Measurements from ENCODE around the gene TMEM143. TPM values are rescaled to one million over a fixed set of nuclear protein-coding genes. Genes with fewer than 3 reads are reported as not detected.

TMEM143 gene
- total RNA-seq, 1 experiment from 2014 or later = 5.1 TPM

DNA sequence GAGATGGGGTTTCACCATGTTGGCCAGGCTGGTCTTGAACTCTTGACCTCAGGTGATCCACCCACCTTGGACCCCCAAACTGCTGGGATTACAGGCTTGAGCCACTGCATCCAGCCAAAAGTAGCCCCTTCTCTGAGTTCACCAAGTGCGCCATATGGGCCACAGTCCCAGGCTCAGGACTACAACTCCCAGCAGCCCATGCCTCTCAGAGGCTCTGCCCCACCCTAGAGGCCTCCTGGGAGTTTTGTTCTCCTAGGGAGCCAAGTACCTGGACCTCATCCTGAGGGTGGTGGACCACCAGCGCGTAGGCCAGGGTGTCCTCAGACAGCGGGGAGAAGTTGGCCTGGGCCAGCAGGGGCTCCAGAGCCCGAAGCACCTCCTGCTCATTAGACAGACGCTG lies 18.8 kb downstream of the TMEM143 start:
- Histone ChIP-seq H3K9me3 (no peaks in the 10 kb centered on the region), H3K36me3 (peaks cover 15% of the 10 kb centered on the region), H3K27me3 (no peaks in the 10 kb centered on the region), H3K4me3 (no peak overlapping the region)
- no peak for DNase-seq

GRCh38 chr19:48342841-48343540 lies 20.7 kb downstream of the TMEM143 start:
- no peak for DNase-seq
- Histone ChIP-seq H3K4me3 (no peak overlapping the region), H3K27me3 (no peaks in the 10 kb centered on the region), H3K9me3 (no peaks in the 10 kb centered on the region), H3K36me3 (peaks cover 15% of the 10 kb centered on the region)

- Histone ChIP-seq H3K9me3 (no peaks in the 10 kb centered on the region), H3K4me3 (no peak overlapping the region)
- no peak for DNase-seq
Observed at GRCh38 chr19:48342414-48342738, 21.4 kb downstream of the TMEM143 start.

DNA sequence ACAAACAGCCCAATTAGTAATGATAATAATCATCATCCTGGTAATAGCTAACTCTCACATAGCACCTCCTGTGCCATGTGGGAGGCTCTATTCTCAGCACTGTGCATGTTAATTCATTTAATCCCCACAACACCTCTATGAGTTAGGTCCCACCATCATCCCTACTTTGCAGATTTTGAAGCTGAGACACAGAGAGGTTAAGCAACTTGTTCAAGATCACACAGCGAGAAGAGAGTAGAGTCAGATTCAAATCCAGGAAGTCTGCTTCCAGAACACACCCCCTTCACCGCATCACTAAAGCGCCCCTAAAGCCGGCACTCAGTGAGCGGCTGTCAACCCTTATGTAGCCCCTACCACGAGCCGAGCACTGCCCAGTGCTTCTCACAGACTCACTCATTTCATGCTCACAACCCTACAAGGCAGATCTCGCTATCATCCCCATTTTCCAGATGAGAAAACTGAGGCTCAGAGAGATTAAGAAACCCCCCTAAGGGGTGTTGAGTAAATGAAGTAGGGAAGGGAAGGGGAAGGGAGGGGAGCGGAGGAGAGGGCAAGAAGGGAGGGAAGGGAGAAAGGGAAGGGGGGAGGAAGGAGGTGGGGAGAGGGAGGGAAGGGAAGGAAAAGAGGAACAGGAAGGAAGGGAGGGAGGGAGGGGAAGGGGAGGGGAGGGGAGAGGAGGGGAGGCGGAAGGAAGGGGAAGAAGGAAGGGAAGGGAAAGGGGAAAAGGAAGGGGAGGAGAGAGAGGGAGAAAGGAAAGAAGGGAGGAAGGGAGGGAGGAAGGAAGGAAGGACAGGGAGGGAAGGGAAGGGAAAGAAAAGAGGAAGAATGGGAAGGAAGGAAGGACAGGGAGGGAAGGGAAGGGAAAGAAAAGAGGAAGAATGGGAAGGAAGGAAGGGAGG lies 22.0 kb downstream of the TMEM143 start:
- H3K36me3 ChIP-seq = peaks cover 15% of the 10 kb centered on the region
- H3K27me3 ChIP-seq = no peaks in the 10 kb centered on the region
- no peaks in the 10 kb centered on the region for H3K9me3 ChIP-seq
- no peak for DNase-seq
- H3K4me3 ChIP-seq = no peak overlapping the region

More at GRCh38 chr19:48342414-48342738, 21.4 kb downstream of the TMEM143 start:
- peaks cover 15% of the 10 kb centered on the region for H3K36me3 ChIP-seq
- H3K27me3 ChIP-seq = no peaks in the 10 kb centered on the region

GRCh38 chr19:48340995-48341394 lies 22.7 kb downstream of the TMEM143 start:
- Histone ChIP-seq H3K9me3 (no peaks in the 10 kb centered on the region), H3K4me3 (no peak overlapping the region), H3K27me3 (no peaks in the 10 kb centered on the region), H3K36me3 (peaks cover 15% of the 10 kb centered on the region)
- peak; percentile 84 for DNase-seq

DNA sequence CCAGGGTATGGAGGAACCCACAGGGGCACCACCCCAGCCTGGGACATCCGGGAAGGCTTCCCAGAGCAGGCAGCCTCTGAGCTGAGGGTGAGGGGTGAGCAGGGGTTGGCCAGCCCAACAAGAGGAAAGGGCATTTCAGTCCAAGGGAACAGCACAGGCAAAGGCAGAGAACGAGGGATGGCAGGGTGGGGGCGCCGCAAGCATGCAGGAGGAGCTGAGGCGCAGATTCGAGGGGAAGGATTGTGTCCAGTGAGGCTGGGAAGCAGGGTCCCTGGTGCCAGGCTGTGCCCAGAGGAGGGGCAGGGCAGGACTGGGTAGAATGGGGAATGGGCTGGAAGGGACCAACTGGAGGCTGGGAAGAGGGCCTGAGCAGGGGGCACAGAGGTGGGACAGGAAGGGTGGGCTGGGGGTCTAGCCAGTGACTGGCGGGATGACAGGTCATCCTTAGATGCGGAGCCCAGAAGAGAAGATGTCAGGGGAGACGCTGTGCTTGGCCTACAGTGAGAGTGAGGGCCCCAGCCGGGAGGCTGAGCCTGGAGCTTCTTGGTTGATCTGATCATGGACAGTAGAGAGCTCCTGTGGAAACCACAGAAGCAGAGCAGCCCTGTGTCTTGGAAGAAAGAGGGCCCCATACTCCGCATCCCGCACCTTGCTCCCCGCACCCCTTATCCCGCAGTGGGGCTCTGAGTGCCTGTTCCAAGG lies 24.8 kb downstream of the TMEM143 start:
- Histone ChIP-seq H3K4me3 (no peak overlapping the region), H3K9me3 (no peaks in the 10 kb centered on the region), H3K27me3 (no peaks in the 10 kb centered on the region), H3K36me3 (peaks cover 11% of the 10 kb centered on the region)
- DNase-seq = no peak

DNA sequence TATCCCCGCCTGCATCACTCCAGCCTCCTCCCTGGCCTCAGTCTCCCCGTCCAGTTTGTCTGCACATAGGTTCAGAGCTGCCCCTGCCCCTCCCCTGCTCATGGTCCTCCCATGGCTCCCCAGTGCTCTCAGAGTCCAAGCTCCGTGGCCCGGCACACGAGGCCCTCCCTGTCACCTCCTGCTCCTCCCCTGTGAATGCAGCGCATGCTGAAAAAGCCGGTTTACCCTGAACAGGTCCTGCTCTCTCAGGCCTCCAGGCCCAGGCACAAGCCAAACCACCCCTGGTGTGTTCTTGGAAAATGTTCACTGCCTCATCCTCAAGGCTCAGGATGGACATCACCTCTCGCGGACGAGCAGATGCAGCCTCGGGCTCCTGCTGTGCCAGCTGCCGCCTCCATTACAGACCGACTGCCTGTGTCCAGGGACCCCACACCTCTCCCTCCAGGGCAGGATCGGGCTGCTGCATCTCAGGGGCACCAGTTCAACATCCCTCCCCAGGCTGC lies 25.4 kb downstream of the TMEM143 start:
- Histone ChIP-seq H3K4me3 (no peak overlapping the region), H3K9me3 (no peaks in the 10 kb centered on the region), H3K36me3 (peaks cover 8% of the 10 kb centered on the region; the same call in 1 of the 2 replicates), H3K27me3 (no peaks in the 10 kb centered on the region)
- DNase-seq = no peak

DNA sequence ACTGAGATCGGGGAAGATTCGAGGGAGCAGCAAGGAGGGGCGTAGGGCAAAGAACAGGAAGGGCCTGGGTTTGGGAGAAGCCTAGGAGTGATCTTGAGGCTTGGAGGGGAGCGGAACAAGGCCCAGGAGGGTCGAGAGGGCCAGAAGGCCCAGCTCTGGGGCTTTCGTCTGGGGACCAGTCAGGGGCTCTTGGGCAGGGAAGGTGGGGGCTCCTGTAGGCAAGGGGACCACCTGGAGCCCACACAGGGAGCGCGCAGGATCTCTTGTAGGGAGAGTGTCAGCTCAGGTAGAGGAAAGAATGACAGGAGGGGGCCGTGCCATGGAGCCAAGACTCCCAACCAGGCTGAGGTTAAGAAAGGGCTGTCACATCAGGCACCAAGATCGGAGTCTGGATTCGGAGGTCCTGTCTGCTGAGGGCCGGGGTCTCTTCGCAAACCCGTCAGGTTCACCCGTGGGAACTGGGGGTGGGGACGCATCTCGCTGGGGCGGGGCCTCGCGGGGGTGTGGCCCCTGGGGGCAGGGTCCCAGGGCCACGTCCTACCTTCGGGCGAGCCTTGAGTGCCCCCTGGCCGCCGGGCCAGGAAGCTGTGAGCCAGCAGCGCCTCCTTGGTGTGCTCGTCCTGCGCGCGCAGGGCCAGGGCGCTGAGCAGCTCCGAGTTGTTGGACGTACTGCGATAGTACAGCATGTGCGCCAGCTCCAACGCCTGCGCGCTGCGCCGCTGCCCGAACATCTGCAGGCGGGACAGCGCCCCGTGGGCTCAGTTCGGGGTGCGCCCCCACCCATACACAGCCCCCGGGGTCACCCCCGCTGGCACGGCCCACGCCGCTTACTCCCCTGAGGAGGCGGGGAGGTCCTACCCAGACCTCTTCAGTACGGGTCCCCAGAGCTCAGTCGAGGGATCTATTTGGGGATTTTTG lies 30.0 kb downstream of the TMEM143 start:
- peaks cover 27% of the 10 kb centered on the region for H3K36me3 ChIP-seq
- H3K27me3 ChIP-seq = no peaks in the 10 kb centered on the region
- peak; percentile 96 for DNase-seq
- H3K9me3 ChIP-seq = no peaks in the 10 kb centered on the region
- H3K4me3 ChIP-seq = peak overlapping the region; percentile 53

GRCh38 chr19:48332662-48333466 lies 30.9 kb downstream of the TMEM143 start:
- H3K4me3 ChIP-seq = peak overlapping the region; percentile 30
- peaks cover 36% of the 10 kb centered on the region for H3K36me3 ChIP-seq

GRCh38 chr19:48332351-48332661 lies 31.4 kb downstream of the TMEM143 start:
- H3K4me3 ChIP-seq = no peak overlapping the region
- peaks cover 42% of the 10 kb centered on the region for H3K36me3 ChIP-seq
- no peaks in the 10 kb centered on the region for H3K27me3 ChIP-seq
- no peak for DNase-seq
- no peaks in the 10 kb centered on the region for H3K9me3 ChIP-seq

More at GRCh38 chr19:48332662-48333466, 30.9 kb downstream of the TMEM143 start:
- DNase-seq = peak; percentile 97
- H3K9me3 ChIP-seq = no peaks in the 10 kb centered on the region
- H3K27me3 ChIP-seq = no peaks in the 10 kb centered on the region

DNA sequence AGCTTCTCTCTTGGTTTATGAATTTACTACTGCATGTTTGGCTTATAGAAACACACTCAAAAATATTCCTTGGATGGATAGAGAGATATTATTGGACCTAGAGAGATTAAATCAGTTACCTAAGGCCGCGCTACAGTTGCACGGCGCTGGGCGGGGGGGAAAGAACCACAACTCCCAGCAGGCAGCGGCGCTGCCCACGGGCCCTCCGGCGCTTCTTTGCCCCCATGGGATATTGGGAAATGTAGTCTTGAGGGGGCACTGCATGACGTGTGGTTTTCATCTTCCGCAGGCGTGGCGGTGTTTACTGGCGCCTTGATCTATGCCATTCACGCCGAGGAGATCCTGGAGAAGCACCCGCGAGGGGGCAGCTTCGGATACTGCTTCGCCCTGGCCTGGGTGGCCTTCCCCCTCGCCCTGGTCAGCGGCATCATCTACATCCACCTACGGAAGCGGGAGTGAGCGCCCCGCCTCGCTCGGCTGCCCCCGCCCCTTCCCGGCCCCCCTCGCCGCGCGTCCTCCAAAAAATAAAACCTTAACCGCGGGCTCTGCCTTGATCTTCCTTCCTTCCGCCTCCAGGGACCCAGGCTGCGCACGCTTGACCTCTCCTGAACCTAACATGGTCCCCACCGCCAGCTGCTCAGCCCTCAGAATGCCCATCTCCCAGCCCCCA lies 33.6 kb downstream of the TMEM143 start:
- DNase-seq = no peak
- Histone ChIP-seq H3K9me3 (no peaks in the 10 kb centered on the region), H3K36me3 (peaks cover 55% of the 10 kb centered on the region), H3K27me3 (no peaks in the 10 kb centered on the region), H3K4me3 (no peak overlapping the region)

GRCh38 chr19:48329167-48329891 lies 34.4 kb downstream of the TMEM143 start:
- Histone ChIP-seq H3K9me3 (no peaks in the 10 kb centered on the region), H3K4me3 (no peak overlapping the region), H3K27me3 (no peaks in the 10 kb centered on the region), H3K36me3 (peaks cover 55% of the 10 kb centered on the region)
- DNase-seq = no peak

GRCh38 chr19:48325265-48325910 lies 38.4 kb downstream of the TMEM143 start, which contains the start of gene EMP3:
Gene EMP3, plus strand, starts transcription at chr19:48325552. Its CDS starts 1,293 bp downstream, at chr19:48326845.
- Histone ChIP-seq H3K36me3 (peaks cover 45% of the 10 kb centered on the region), H3K4me3 (peak within 1 kb of the TSS; percentile 93), H3K9me3 (no peaks in the 10 kb centered on the region), H3K27me3 (no peaks in the 10 kb centered on the region)
- DNase-seq = peak; percentile 97
